WERI-Rb-1 (cell line): ENCODE data around the gene KRABD2.

ENCODE experiments used
- DNase-seq: peaks from one replicate; pipeline ENCODE4 v3.0.0-alpha.2; 2020
- H3K27ac ChIP-seq: fragments of 250-450 bp; sonication (Bioruptor Pico); 2 replicates; pipeline ENCODE4 v1.5.1; 2020; ENCODE audit warnings: mild to moderate bottlenecking, moderate library complexity
- H3K27me3 ChIP-seq: fragments of 250-450 bp; sonication (Bioruptor Pico); 2 replicates; pipeline ENCODE4 v1.5.1; 2021; ENCODE audit warnings: mild to moderate bottlenecking, low read depth, moderate library complexity; ENCODE audit not compliant: insufficient read depth, severe bottlenecking
- H3K36me3 ChIP-seq: fragments of 250-450 bp; sonication (Bioruptor Pico); 2 replicates; pipeline ENCODE4 v1.5.1; 2020; ENCODE audit warnings: mild to moderate bottlenecking, moderate library complexity
- H3K4me3 ChIP-seq: 2 replicates; pipeline ENCODE4 v1.5.1; 2011; ENCODE audit warnings: low read depth, mild to moderate bottlenecking, control low read depth, low read length
- H3K9me3 ChIP-seq: fragments of 250-450 bp; sonication (Bioruptor Pico); 2 replicates; pipeline ENCODE4 v1.5.1; 2021; ENCODE audit warnings: mild to moderate bottlenecking, moderate library complexity; ENCODE audit not compliant: severe bottlenecking
- CTCF ChIP-seq: IDR thresholded peaks from 2 replicates; pipeline ENCODE4 v1.5.1; 2011; ENCODE audit warnings: low read depth, mild to moderate bottlenecking, control low read depth, inconsistent platforms, low read length

Gene KRABD2

GRCh38 chr17:8366231-8366630, 10.3 kb downstream of the KRABD2 start:
- no peak overlapping the region for H3K27ac ChIP-seq
- H3K4me3 ChIP-seq, result no peak overlapping the region
- no peak for DNase-seq
- TF ChIP-seq CTCF, result no peak
- H3K36me3 ChIP-seq, result peaks cover 26% of the 10 kb centered on the region
- no peaks in the 10 kb centered on the region for H3K9me3 ChIP-seq
- no peaks in the 10 kb centered on the region for H3K27me3 ChIP-seq

- Histone ChIP-seq H3K4me3 (no peak overlapping the region), H3K27ac (no peak overlapping the region), H3K36me3 (peaks cover 22% of the 10 kb centered on the region), H3K27me3 (no peaks in the 10 kb centered on the region), H3K9me3 (no peaks in the 10 kb centered on the region)
- DNase-seq, result no peak
- no peak for TF ChIP-seq CTCF
These were observed 11.4 kb downstream of the KRABD2 start for GRCh38 chr17:8365143-8365542.

GRCh38 chr17:8362651-8363332, 13.7 kb downstream of the KRABD2 start:
- no peak overlapping the region for H3K4me3 ChIP-seq
- no peak for DNase-seq
- no peaks in the 10 kb centered on the region; the same call in none of the 2 replicates for H3K36me3 ChIP-seq
- no peak overlapping the region for H3K27ac ChIP-seq
- no peak for TF ChIP-seq CTCF
- H3K9me3 ChIP-seq, result no peaks in the 10 kb centered on the region
- no peaks in the 10 kb centered on the region for H3K27me3 ChIP-seq

- no peak overlapping the region for H3K27ac ChIP-seq
- no peaks in the 10 kb centered on the region for H3K9me3 ChIP-seq
- DNase-seq, result no peak
- H3K36me3 ChIP-seq, result no peaks in the 10 kb centered on the region; the same call in none of the 2 replicates
- TF ChIP-seq CTCF, result no peak
- no peaks in the 10 kb centered on the region for H3K27me3 ChIP-seq
- no peak overlapping the region for H3K4me3 ChIP-seq
These were observed 15.8 kb downstream of the KRABD2 start for GRCh38 chr17:8360751-8361150.

- no peak for DNase-seq
- TF ChIP-seq CTCF, result no peak
- no peak overlapping the region for H3K27ac ChIP-seq
- H3K4me3 ChIP-seq, result no peak overlapping the region
- no peaks in the 10 kb centered on the region for H3K27me3 ChIP-seq
- H3K9me3 ChIP-seq, result no peaks in the 10 kb centered on the region
- no peaks in the 10 kb centered on the region; the same call in none of the 2 replicates for H3K36me3 ChIP-seq
These were observed 16.2 kb downstream of the KRABD2 start for GRCh38 chr17:8360260-8360659.

GRCh38 chr17:8359769-8360168, 16.7 kb downstream of the KRABD2 start:
- DNase-seq, result no peak
- H3K27me3 ChIP-seq, result no peaks in the 10 kb centered on the region
- no peak for TF ChIP-seq CTCF
- no peaks in the 10 kb centered on the region for H3K36me3 ChIP-seq
- H3K27ac ChIP-seq, result no peak overlapping the region
- no peak overlapping the region for H3K4me3 ChIP-seq
- H3K9me3 ChIP-seq, result no peaks in the 10 kb centered on the region
